Measurements from ENCODE around the gene PDCD4.
"Not testable (repeated sequence)": the region's sequence is repeated elsewhere in the genome, so short reads cannot be mapped to it uniquely, and the experiment has no call there.

PDCD4 gene

GRCh38 chr10:110883924-110884323 lies 12.2 kb downstream of the PDCD4 start:
- DNase-seq (ENCODE audit: low read depth in 2 of 2): no peak

GRCh38 chr10:110885932-110886674 lies 14.4 kb downstream of the PDCD4 start:
- no peak for DNase-seq (ENCODE audit: low read depth in 2 of 2)

- DNase-seq (ENCODE audit: low read depth in 2 of 2): no peak
Observed at GRCh38 chr10:110887560-110887959, 15.8 kb downstream of the PDCD4 start.

- no peak for DNase-seq (ENCODE audit: low read depth in 2 of 2)
Observed at GRCh38 chr10:110892602-110893288, 21.0 kb downstream of the PDCD4 start.

GRCh38 chr10:110893559-110894179 lies 21.9 kb downstream of the PDCD4 start:
- DNase-seq (ENCODE audit: low read depth in 2 of 2): no peak

- DNase-seq (ENCODE audit: low read depth in 2 of 2): no peak
Observed at GRCh38 chr10:110897184-110897583, 25.5 kb downstream of the PDCD4 start.

- no peak for DNase-seq (ENCODE audit: low read depth in 2 of 2)
Observed at GRCh38 chr10:110898391-110898790, 26.7 kb downstream of the PDCD4 start.

GRCh38 chr10:110900983-110901382 lies 29.3 kb downstream of the PDCD4 start:
- DNase-seq (ENCODE audit: low read depth in 2 of 2): no peak

GRCh38 chr10:110901954-110902819 lies 30.5 kb downstream of the PDCD4 start:
- peak; percentile 17 to 21 for DNase-seq (ENCODE audit: low read depth in 2 of 2)

GRCh38 chr10:110903280-110904278 lies 31.9 kb downstream of the PDCD4 start:
- DNase-seq (ENCODE audit: low read depth in 2 of 2): no peak

GRCh38 chr10:110910138-110910537 lies 38.4 kb downstream of the PDCD4 start:
- DNase-seq (ENCODE audit: low read depth in 2 of 2): no peak

GRCh38 chr10:110912374-110912773 lies 40.6 kb downstream of the PDCD4 start:
- DNase-seq (ENCODE audit: low read depth in 2 of 2): no peak

GRCh38 chr10:110914431-110914830 lies 42.7 kb downstream of the PDCD4 start:
- DNase-seq (ENCODE audit: low read depth in 2 of 2): no peak

GRCh38 chr10:110915035-110915434 lies 43.3 kb downstream of the PDCD4 start:
- DNase-seq (ENCODE audit: low read depth in 2 of 2): no peak

- DNase-seq (ENCODE audit: low read depth in 2 of 2): not testable (repeated sequence)
Observed at GRCh38 chr10:110915600-110915999, 43.9 kb downstream of the PDCD4 start.

GRCh38 chr10:110916554-110917346 lies 45.0 kb downstream of the PDCD4 start:
- DNase-seq (ENCODE audit: low read depth in 2 of 2): no peak

- DNase-seq (ENCODE audit: low read depth in 2 of 2): peak; percentile 70 to 83
Observed at GRCh38 chr10:110918269-110918642, 46.5 kb downstream of the PDCD4 start.

GRCh38 chr10:110918643-110919348 lies 47.1 kb downstream of the PDCD4 start, which contains the start of gene BBIP1:
Gene BBIP1, minus strand, starts transcription at chr10:110919180. Its CDS starts 1,023 bp downstream, at chr10:110918157.
- DNase-seq (ENCODE audit: low read depth in 2 of 2): no peak

GRCh38 chr10:110919349-110919931 lies 47.7 kb downstream of the PDCD4 start, which contains the start of gene SHOC2:
Gene SHOC2, plus strand, starts transcription at chr10:110919604. Its CDS starts 44,755 bp downstream, at chr10:110964359.
- DNase-seq (ENCODE audit: low read depth in 2 of 2): peak; percentile 99
